ENCODE results near the gene C9orf85.

The C9orf85 gene

GRCh38 chr9:71908825-71909224 lies 2.6 kb upstream of the C9orf85 start:
- no peak for DNase-seq

- DNase-seq: no peak
Measured at GRCh38 chr9:71909887-71910649, 1.4 kb upstream of the C9orf85 start.

- peak; percentile 57 for DNase-seq
Measured at GRCh38 chr9:71910650-71911060, 784 bp upstream of the C9orf85 start.

GRCh38 chr9:71911908-71912335 lies 483 bp downstream of the C9orf85 start:
- DNase-seq: no peak

DNA sequence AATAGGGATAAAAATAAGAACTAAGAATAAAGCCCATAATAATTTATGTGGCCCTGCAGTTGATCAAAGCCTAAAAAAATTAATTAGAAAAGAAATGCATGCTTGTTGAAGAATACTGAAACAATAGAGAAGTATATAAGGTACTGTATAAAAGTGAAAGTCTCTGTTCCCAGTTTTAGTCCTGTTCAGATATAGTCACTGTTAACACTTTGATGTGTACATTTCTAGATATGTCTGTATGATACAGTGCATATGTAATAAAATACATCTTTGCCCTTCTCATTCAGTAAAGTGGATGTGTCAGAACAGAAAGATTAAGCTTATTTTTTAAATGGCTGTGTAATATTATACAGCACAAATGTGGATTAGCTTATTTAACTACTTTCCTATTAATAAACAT lies 4.1 kb downstream of the C9orf85 start:
- DNase-seq: no peak

DNA sequence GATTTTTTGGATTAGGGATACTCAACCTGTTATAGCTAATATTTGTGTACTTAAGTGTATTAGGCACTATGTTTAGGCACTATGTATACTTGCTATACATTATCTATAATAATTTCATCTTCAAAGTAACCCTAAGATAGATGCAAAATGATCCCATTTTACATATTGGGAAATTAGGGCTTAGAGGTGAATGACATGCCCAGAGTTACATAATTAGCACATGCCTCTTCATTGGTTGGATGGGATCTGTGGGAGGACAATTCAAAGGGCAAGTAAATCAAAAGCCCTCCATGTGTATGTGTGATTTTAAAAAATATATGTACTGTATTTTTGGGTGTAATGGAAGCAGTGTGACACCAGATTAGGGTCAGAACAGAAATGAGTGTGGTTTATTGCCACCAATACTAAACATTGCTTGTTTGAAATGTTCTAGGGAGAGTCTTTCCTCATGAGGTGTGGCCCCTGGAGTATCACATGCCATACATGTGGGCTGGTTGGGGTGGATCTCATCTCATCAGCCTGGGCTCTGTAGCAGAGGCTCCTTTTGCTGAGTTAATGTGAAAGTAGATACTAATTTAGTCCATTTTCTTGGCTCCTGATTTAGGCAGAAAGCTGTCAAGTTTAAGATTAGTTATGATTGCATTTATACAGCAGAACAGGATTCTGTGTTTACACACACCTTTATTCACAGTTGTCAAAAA lies 5.5 kb downstream of the C9orf85 start:
- no peak for DNase-seq

- no peak for DNase-seq
Measured at GRCh38 chr9:71918419-71918818, 7.0 kb downstream of the C9orf85 start.

- no peak for DNase-seq
Measured at GRCh38 chr9:71920456-71921189, 9.2 kb downstream of the C9orf85 start.

GRCh38 chr9:71921190-71921814 lies 9.9 kb downstream of the C9orf85 start:
- no peak for DNase-seq

- no peak for DNase-seq
Measured at GRCh38 chr9:71924576-71924975, 13.1 kb downstream of the C9orf85 start.

GRCh38 chr9:71925834-71926233 lies 14.4 kb downstream of the C9orf85 start:
- no peak for DNase-seq

GRCh38 chr9:71928376-71928775 lies 16.9 kb downstream of the C9orf85 start:
- DNase-seq: no peak

GRCh38 chr9:71928806-71929205 lies 17.4 kb downstream of the C9orf85 start:
- no peak for DNase-seq

GRCh38 chr9:71929223-71929622 lies 17.8 kb downstream of the C9orf85 start:
- DNase-seq: no peak

DNA sequence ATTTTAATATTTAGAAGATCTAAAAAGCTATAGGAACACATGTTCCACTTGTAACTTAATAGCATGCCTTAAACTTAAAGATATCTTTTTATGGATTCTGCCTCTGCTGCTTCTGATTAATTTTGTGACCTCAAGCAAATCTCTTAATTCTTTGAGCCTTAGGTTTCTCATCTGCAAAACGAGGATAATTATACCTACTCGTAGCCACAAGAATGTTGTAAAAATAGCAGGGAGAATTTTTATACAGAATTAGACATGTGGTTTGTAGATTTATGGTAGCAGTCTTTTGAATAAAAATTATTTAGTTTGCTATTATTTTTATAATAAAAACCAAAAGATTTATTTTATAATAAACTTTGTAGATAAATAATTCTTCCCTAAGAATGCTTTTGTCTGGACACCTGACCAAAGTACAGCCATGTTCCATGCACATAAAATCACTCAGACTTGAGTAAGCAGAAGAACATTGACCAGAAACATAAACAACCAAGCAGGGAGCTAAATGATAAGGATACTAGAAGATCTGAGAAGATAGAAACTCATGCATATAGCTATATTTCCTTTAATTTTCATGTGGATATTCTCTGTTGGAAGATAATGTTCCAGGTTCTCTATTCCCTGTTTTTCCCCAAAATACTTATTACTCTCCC lies 18.5 kb downstream of the C9orf85 start:
- no peak for DNase-seq

DNA sequence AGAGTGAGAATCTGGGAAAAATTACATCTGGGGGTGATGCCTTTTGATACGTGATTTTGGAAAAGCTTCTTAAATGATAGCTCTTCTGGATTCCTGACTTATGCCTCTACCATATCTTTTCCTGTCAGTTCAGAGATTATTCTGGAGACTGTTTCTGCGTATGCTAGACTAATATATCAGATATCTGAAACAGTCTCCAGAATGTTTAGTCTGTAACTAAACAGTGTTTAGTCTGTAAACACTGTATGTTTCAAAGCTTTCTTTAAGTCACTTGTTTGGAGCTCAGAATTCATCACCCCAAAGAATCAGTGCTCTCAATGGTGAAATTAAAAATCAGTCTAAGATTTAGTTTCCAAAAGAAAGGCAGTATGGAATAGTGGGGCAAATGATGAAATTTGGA lies 19.7 kb downstream of the C9orf85 start:
- DNase-seq: no peak

GRCh38 chr9:71936066-71936465 lies 24.6 kb downstream of the C9orf85 start:
- DNase-seq: no peak

DNA sequence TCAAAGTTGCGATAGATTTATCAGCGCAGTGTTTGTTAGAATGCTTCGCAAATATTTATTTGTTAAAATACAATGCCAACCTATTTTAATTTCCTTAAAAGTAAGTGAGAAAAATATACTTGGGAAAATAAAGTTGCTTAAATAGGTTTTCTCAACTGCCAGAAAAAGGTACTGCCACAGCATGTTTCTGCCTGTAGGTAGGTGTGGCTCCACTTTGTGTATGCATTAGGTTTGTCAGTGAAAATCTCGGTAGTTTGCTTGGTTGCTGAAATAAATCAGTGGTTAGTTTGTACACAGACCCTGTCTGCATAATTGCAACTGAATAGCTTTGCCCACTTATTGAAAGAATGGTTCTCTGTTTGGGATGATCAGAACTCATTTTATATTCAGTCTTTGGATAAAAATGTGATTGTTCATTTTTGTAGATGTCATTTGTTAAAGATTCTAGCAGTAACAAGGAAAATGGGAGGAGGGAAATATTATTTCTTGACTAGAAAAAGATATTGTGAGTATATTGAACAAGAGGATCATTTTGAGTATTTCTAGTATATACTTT lies 25.7 kb downstream of the C9orf85 start:
- no peak for DNase-seq

- no peak for DNase-seq
Measured at GRCh38 chr9:71937898-71938297, 26.5 kb downstream of the C9orf85 start.

GRCh38 chr9:71941060-71941568 lies 29.7 kb downstream of the C9orf85 start:
- no peak for DNase-seq

GRCh38 chr9:71941998-71942567 lies 30.6 kb downstream of the C9orf85 start:
- no peak for DNase-seq
